Glomerular visceral epithelial cell (primary cell): ENCODE results near the gene SH3PXD2A.

Source experiments
- DNase-seq: peaks from one replicate; pipeline ENCODE4 v3.0.0-alpha.2; 2016; ENCODE audit errors: extremely low spot score

Gene SH3PXD2A

DNA sequence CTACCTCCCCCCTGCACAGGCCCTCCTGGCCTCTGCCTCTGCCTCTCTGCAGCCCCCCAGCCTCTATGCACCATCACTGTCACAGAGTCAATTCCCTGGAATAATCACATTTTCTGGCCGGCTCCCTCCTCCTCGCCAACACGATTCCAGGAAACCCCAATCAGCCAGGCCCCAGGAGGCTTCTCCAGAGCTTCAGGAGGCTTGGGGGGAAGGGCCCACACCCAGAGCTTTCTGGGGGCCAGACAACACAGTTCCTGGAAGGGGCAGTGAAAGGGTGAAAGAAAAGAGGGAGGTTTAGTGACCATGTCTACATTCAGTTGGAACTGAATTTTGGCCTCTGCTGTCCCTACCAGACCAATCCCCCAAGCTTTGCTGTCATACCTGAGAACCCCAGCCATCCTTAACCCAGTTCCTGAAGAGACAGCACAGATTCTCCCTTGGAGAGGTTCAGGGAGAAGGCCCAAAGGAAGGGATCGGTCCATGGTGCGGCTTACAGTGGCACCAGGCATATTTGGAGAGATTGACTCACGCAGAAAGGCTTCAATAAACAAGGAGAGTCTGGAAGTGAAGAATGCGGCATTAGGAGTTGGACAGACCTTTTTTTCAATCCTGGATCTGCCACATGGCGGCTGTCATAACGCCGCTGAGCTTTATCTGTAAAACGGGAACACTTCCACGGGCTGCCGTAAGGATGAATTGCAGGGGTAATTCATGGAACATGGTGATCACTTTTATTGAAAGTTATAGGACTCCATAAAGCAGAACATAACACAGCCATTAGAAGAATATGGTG is 272.8 kb downstream of the SH3PXD2A start:
- no peak for DNase-seq

DNA sequence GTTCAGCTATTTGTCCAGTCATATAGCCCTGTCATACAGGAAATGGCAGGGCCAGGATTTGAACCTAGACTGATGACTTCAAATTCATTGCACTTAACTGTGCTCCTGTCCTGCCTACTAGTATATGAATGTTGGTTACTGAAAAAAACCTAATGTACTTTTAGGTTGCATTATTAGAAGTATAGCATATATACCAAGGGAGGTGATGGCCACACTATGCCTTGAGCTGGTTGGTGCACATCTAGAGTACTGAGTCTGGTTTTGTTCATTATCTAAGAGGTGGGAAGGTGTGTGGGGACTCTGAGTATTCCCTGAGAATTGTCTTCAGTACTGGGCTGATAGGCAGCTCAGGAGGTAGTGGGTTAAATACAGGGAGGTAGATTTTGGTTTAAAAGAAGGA is 273.9 kb downstream of the SH3PXD2A start:
- DNase-seq, result no peak

DNA sequence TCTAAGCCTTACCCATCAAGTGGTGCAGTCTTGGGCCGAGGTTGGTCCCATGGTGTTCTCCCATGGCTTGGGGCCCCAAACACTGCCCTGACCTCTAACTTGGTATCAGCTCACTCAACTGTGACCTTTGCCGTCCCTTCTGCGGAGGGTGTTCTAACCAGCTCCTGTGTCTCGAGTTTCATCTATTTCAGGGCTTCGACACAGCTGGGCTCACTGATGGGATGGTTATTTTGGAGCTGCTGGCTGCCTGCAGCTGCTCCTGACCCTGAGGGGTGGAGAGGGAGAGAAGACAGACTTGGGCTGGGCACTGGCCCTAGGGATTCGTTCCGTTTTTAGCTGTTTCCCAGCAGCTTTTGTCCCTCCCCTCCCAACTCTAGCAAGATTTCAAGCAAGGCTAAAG is 274.9 kb downstream of the SH3PXD2A start:
- DNase-seq, result no peak

DNA sequence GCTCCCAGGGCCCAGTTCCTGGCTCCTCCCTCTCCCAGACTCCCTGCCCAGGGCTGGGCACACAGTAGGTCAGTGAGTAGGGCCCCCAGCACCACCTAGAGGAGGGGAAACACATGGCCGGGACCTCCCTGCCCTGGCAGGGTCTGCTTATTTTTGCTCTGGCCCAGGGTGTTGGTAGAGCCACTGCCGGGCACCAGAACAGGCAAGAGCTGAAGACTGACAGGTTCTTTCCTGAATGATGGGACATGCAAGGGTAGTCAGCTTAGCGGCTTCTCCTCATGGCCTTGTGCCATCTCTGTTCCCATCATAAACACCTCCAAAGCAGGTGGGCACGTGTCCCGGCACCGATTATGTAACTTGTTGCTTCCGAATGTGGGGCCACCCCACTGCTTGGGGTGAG is 275.4 kb downstream of the SH3PXD2A start:
- no peak for DNase-seq

DNA sequence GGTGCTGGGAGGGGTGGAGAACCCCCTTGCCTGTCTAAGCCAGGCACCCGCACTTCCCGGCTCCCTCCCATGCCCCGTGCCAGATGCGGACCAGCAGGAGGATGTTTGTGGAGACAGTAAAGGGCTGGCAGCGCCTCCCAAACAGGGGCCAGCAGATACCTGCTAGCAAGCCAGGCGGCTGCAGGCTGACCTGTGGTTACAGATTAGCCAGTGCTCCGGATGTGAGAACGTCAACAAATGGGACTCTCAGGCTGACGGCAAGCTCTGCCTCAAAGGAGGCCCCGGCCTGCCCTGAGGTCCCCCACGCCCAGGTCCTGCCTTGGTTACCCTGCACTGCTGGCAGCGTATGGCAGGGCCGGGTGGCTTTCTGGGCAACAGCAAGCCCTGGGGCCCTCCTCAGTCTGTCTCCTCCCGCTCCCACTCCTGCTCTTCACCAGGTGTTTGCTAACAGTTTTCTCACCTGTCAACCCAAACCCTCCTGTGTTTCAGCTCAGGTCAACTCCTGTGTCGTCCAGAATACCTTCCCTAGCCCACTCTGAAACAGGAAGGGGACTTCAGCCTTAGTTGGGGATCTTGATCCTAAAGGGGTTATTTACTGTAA is 276.5 kb downstream of the SH3PXD2A start:
- DNase-seq, result peak; percentile 37

DNA sequence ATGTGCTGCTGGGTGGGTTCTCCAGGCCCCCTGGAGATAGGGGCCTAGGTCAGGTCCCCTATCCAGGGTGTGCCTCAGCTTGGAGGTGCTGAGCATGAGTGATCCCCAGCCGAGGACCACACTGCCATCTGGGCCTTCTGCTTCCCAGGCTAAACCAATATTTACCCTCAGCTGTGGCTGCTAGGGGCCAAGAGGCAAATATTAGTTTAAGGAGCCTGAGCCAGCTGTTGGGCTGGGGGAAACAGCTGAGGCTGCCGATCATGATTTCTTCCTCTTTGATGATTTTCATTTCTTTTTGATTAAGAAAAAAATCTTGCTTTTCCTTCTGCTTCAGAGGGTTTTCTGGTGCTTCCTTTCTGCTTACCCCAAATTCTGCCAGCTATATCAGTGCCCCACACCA is 278.5 kb downstream of the SH3PXD2A start:
- no peak for DNase-seq

DNA sequence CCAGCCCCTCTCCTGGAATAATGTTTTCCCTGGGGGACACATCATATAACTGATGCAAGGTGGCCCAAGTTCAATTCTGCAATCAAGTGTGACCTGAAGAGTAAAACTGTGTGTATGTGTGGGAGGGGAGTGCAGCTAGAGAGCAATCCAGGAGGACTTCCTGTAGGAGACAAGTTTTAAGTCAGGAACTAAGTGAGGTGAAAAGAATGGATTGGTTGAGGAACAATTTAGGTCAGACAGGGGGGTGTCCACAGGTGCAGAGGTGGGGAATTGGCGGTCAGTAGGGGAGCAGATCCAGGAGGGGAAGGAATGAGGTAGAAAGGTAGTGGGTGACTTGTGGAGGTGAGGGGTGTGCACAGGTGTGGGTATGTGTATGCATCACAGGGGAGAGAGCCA is 279.3 kb downstream of the SH3PXD2A start:
- DNase-seq, result no peak

DNA sequence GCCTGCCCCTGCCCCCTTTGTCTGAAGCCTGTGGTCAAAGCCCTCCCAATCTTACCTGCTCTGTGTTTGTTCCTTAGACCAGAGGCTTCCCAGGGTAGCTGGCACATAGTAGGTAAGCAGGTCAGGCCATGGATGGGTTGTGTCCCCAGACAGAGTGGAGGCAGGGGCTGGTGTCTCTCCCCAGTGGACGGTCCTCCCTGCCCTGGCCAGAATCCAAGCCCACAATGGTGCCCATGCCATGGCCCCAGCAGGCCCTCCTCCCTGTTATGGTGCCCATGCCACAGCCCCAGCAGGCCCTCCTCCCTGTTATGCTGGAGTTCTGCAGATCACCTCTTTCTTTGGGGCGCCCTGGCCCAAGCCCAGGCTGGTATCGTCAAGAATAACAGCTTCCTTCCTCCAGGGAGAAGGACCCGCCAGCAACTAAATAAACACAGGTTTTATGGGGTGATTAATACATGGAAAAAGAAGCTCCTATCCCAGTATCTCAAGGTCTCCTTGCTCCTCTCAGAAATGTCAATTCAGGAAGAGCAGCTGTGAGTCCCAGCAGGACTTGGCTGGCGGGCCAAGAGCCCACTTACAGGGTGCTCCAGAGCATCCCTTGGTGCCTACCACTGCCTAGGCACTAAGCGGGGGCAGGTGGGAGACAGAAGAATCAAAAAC is 279.8 kb downstream of the SH3PXD2A start:
- no peak for DNase-seq

DNA sequence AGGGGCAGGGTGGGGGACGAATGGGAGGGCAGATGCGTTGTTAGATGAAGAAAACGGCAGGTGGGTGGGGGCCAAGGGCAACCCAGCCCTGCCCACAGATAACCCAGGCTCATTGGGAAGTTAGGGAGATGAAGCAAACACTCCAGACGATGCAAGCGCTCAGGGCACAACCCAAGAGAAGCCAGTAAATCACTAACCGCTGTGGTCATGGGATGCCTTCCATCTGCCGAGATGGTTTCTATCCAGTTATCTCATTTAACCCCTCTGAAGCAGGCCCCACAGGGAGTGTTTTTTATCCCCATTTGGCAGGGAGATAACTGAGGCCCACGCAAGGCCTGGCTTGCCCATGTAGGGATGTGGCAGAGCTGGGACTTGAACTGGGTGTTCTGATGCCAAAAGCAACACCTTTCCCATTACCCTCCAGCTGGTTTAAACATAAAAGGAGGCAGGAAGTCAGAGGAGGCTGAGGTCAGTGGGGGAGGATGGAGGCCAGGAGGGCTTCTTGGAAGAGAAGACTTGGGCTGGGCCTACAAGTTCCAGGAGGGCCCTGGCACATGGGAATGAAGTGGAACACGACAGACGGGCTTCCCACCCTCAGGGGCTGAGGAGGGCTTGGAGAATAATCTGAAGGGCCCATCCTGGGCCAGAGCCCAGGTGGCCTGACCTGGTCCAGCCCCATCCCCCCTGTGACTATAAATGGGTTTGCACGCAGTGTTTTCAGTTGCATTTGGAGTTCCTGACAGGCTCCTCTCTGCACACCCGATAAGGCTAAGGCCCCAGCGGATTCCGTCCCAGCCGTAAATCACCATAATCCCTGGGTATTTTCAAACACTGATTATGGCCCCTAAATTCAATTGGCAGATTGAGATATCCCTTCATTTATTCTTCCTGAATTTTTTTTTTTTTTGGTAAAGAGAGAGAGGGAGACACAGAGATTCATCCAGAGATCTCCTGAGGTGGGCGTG is 281.0 kb downstream of the SH3PXD2A start:
- DNase-seq, result no peak

DNA sequence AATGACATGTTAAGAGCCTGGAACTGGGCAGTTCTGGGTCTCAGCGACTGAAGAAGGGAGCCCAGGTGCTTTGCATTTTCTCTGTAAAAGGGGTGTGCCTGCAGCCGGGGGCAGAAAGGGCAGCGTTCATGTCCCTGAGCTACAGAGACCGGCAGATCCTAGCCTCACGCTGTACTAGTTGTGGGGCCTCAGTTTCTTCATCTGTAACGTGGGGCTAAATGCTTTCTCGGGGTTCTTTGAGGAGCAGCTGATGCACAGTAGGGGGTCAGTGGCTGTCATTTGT is 282.2 kb downstream of the SH3PXD2A start:
- no peak for DNase-seq

DNA sequence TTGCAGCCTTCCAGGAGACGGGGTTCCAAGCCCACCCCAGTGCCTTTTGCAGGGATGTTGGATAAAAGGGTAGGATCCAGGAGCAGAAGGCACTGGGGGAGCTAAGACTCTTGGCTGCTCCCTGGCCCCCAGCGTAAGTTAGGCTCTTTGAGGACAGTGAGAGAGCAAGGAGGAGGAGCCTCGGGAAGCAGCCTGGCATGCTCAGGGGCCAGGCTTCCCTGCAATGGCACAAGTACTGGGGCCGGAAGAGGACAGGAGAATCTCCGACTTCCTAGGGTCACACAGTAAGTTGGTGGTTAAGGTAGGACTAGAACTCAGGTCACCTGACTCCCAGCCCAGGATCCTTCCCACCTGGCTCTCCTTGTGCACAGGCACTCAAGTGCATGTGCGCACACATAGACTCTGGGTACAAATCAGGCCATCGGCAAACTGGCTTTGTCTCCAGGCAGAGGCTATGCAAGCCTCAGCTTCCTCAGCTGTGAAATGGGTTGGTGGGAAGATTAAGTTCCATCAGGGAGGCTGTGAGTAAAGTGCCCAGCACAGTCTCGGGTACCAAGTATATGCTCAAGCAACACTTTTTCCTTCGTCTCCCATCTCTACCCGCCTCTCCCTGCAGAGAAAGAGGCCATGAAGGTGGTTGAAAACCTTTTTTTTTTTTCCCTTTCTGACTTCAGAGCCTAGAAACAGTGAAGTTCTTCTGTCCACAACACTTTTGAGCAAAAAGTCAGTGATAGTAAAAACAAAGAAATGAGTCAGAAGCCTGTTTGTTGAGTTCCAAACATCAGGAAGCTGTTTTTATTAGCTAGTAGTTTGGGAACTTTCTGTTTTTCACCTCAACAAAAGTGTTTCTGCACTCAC is 282.8 kb downstream of the SH3PXD2A start:
- no peak for DNase-seq

DNA sequence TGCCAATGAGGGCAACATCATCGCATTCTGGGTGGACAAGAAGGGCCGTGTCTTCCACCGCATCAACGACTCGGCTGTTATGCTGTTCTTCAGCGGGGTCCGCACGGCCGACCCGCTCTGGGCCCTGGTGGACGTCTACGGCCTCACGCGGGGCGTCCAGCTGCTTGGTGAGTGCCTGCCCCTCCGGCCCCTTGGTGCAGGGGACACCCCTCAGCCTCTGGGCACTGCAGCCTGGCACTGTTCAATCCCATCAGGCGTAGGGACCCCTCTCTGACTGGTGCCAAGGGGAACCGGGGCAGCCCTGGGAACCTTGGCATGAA is 283.8 kb downstream of the SH3PXD2A start:
- no peak for DNase-seq

DNA sequence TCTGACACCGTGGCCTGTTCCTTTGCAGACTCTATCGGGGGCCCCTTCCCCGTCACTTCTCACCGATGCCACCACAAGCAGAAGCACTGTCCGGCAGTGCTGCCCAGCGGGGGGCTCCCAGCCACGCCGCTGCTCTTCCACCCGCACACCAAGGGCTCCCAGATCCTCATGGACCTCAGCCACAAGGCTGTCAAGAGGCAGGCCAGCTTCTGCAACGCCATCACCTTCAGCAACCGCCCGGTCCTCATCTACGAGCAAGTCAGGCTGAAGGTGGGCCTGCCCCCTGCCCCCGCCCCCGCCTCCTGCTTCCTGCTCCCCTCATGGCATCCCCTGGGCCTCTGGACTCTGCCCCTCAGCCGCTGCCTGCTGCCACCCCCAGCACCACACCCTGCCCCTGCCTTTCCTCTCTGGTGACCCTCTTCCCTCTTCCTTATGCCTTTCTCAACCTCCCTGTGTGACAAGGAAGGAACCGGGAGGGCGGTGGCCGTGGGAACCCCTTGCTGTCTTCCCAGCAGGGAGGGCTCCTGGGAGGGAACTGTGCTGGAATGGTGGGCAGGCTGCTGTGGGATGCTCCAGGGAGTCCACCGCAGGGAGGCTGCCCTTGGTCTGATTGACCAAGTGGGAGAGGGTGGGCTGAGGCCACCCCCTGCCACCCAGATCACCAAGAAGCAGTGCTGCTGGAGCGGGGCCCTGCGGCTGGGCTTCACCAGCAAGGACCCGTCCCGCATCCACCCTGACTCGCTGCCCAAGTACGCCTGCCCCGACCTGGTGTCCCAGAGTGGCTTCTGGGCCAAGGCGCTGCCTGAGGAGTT is 284.3 kb downstream of the SH3PXD2A start:
- DNase-seq, result no peak

DNA sequence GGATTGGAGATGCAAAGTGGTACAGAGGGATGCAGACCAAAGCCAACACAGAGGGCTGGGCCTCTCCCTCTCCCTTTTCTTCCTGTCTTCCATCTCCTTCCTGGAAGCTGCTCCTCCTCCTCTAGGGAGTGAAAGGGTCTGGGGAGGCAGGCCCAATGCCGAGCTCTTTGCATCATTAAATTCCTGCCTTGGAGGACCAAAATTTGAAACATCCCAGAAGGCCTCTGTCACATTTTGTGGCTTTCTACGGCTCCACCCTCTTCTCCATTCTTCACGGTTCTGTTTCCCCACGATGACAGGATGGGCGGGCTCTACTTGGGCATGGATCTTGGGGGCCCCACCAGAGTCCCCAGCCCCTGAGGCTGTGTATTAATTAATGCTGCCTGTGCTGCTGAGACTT is 285.5 kb downstream of the SH3PXD2A start:
- no peak for DNase-seq

DNA sequence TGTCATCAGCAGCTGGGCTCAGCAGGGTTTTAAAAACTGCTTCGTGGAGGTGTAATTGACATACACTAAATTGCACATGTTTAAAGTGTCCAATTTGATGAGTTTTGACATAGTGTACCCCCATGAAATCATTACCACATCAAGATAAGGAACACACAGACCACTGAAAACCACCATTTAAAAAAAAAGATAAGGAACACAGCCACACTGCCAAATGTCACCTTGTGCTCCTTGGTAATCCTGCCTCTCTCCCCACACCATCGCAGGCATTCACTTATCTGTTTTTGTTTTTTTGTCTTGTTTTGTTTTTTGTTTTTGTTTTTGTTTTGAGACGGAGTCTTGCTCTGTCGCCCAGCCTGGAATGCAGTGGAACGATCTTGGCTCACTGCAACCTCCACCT is 286.9 kb downstream of the SH3PXD2A start:
- no peak for DNase-seq

DNA sequence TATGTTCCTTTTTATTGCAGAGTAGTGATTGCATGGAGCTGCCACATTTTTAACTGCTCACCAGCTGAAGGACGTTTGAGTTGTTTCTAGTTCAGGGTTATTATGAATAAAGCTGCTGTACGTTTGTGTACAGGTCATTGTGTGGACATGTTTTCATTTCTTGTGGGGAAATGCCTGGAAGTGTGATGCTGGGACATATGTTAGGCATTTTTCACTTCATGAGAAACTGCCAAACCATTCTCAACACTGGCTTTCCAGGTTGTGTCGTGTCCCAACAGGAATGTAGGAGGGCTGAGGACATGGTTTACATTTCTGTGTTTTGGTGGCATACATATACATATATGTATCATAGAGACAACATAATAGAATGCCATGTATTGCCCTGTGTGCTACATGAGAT is 288.8 kb downstream of the SH3PXD2A start:
- no peak for DNase-seq

DNA sequence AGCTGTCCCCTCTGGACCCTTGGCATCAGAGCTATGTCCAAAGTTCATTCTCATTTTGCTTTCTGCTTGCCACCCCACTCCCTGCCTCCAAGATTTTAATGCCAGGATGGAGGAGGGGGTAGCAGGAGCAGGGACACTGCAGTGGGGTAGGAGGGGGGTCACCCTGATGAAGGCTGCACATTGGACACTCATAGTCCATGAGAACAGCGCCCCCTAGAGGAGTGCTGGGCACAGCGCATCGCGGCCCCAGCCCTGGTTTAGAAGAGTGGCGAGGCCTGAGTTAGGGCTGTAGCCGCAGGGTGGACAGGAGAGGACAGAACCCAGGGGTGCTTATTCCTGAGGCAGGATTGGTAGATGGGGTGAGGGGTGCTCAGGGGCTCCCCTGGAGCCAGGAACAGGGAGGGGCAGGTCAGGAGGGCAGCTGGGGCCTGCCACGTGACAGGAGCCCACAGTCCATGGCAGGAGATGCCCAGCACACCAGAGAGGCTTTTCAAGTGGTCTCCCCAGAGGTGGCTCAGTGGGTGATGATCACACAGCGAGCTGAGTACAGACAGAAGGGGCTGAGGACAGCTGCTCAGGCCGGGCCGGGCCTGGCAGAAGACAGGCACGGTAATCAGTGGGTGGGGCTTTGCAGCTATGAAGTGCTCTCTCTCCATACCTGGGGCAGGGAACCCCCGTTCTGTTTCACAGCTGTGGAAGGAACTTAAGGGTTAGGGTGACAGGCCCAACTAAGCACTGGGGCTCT is 290.4 kb downstream of the SH3PXD2A start:
- DNase-seq, result peak; percentile 12

DNA sequence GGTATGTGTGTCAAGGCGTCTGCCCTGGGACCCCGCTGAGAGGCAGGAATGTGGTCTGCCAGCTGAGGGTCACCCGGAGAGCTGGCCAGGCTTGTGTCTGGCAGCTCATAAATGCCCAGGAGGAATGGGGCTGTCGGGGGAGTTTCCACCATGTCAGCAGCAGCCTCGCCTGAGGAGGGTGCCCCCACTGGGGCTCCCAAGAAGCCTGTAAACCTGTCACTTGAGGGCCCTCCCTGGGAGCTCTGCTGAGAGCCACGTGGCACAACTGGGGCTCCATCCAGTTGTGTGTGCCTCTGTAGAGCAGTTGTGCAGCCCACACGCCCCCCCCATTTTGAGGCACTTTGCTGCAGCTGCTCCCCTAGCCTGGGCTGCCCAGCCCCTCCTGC is 291.3 kb downstream of the SH3PXD2A start:
- no peak for DNase-seq

DNA sequence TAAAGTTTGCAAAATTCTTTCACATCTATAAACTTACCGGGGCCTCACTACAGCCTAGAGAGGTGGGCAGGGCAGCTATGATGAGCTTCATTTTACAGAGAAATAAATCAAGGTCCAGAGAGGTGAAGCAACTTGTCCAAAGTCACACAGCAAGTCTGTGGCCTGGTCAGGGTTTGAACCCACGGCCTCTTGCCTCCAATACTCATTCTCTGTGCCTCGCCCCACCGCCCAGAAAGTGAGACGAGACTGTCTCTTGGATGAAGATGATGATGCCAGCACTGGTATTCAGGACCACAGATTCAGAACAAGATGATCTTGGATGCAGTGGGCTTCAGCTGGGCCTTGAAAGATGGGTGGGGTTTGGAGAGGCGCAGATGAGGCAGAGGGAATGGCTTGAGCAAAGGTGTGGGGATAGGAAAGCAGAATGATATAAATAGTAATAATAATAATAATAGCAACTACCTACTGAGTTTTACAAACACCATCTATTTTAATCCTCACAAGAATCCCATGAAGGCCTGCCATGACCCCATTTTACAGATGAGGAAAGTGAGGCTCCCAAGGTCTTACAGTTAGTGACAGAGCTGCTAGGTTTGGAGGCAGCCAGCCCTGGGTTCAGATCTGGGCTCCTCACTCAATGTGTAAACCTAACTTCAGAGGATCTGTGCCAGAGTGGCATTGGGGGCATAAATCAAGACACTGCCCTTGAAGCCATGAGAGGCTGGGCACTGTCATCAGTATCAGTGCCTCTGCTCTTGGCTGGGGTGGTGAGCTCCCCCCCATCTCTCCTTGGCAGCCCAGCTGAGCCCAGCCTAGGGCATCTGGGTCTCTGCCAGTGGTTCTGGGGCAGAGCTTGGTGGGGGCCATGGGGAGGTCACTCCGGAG is 291.9 kb downstream of the SH3PXD2A start:
- no peak for DNase-seq
